Left colon (tissue), 2 donors: Measurements from ENCODE around the gene ZP1. TPM values are rescaled to one million over a fixed set of nuclear protein-coding genes. Genes with fewer than 3 reads are reported as not detected.
"Not testable (repeated sequence)": the region's sequence is repeated elsewhere in the genome, so short reads cannot be mapped to it uniquely, and the experiment has no call there.

ENCODE experiments used
- ATAC-seq: fragments of 200-7000 bp; cut with Tn5 transposase; one replicate; pipeline ENCODE4 v1.9.1; 2020; ENCODE audit warnings: mild to moderate bottlenecking, moderate library complexity
- DNase-seq, 2 donors: peaks; one replicate each; pipeline ENCODE4 v3.0.0-alpha.2; 2020
- intact Hi-C, 2 donors: fragments of 100-400 bp; cut with DNase I in 1 of 2; cut with micrococcal nuclease in 1 of 2; formaldehyde crosslinking; loops; one replicate each; pipeline versions ENCODE4 v1.11.2 to v1.14.0; 2022; cut with DNase I, micrococcal nuclease
- long read RNA-seq: library from polyadenylated mRNA; unstranded; transcript quantifications from one replicate; pipeline ENCODE4 v2.0.0, GENCODE V29; 2021
- total RNA-seq, 2 donors: library from RNA; stranded (reverse); fragmentation: NEBNext Ultra II Directional; extraction: Animal tissue kit (Norgen Biotek cat#: 25700); gene quantifications; one replicate each; pipeline ENCODE4 v1.2.1, GENCODE V29; 2021
- donor health status: DM: no; HTN: no; CAD: no.
- donor health status: DM: yes; HTN: yes; CAD: no.

ZP1 gene
- total RNA-seq: under 1 TPM in 1 of 2 donors, not detected in 1; 0.17 TPM
- long read RNA-seq: 0 reads

GRCh38 chr11:60866911-60867870, at the start of gene ZP1:
Gene ZP1, plus strand, starts transcription at chr11:60867542. Its CDS starts 20 bp downstream, at chr11:60867562.
- intact Hi-C loops: no loop called here
- ATAC-seq: no peak
- DNase-seq: peak in 1 of 2 donors; percentile 3

GRCh38 chr11:60818057-60818456, 49.3 kb upstream of the ZP1 start:
- no peak for DNase-seq
- intact Hi-C loops: no loop called here
- no peak for ATAC-seq

DNA sequence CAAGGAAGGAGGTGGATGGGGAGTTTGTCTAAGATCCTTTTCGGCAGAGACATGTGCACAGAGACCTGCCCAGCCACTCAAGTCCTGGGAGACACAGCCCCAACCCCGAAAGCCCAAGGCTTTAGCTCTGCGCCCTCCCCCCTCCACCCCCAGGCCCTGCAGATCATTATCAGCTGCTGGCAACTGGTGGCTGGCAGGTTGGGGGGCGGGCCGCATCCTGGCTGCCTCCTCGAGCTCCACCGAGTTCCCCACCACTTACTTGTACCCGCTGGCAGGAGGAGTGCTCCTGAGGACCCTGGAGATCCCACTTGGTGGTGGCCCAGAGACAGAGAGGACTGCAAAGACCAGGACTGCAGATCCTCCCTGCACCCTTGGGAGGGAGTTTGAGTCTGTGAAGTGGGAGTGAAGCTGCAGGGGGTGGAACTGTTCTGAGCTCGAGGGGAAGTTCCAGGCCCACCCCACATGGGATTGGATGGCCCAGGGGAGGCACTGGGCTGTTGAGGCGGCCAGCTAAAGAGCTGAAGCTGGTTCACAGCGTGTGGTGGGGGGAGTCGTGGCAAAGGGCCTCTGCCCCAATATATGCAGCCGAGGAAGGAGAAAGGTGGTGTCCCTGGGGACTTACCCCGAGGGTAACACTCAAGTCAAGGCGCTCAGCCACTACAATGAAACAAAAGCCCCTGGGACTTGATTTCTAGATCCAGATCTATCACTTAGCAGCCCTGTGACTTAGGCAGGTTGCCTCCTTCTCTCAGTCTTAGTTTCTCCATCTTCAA, 45.3 kb upstream of the ZP1 start:
- ATAC-seq (no peak), DNase-seq (no peak)
- intact Hi-C loops: no loop called here

DNA sequence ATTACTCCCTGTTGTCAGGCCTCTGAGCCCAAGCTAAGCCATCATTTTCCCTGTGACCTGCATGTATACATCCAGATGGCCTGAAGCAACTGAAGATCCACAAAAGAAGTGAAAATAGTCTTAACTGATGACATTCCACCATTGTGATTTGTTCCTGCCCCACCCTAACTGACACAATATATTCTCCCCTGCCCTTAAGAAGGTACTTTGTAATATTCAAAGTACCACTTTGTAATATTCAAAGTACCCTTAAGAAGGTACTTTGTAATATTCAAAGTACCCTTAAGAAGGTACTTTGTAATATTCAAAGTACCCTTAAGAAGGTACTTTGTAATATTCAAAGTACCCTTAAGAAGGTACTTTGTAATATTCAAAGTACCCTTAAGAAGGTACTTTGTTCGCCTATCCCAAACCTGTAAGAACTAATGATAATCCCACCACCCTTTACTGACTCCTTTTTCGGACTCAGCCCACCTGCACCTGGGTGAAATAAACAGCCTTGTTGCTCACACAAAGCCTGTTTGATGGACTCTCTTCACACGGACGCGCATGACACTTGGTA, 43.5 kb upstream of the ZP1 start:
- DNase-seq, intact Hi-C loops, ATAC-seq: not testable (repeated sequence)

DNA sequence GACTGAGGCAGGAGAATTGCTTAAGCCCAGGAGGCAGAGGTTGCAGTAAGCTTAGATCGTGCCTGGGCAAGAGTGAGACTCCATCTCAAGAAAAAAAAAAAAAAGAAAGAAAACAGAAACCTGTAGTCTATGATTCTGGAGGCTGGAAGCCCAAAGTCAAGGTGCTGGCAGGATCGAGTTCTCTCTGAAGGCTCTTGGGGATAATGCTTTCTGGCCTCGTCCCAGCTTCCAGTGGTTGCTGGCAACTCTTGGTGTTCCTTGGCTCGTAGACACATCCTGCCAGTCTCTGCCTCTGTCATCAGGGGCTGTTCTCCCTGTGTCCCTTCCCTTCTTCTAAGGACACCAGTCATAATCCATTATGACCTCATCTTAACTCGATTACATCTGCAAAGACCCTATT, 42.2 kb upstream of the ZP1 start:
- ATAC-seq (no peak), DNase-seq (no peak)
- intact Hi-C loops: no loop called here

GRCh38 chr11:60825790-60826189, 41.6 kb upstream of the ZP1 start:
- no peak for DNase-seq
- intact Hi-C loops: no loop called here
- no peak for ATAC-seq

- DNase-seq (no peak), ATAC-seq (peak; percentile 67)
- intact Hi-C loops: loop anchor here (5.0 kb wide), 2 partner anchors 57 to 67 kb away; no protein-coding TSS in a partner anchor
These were observed 36.7 kb upstream of the ZP1 start for GRCh38 chr11:60830478-60831142.

DNA sequence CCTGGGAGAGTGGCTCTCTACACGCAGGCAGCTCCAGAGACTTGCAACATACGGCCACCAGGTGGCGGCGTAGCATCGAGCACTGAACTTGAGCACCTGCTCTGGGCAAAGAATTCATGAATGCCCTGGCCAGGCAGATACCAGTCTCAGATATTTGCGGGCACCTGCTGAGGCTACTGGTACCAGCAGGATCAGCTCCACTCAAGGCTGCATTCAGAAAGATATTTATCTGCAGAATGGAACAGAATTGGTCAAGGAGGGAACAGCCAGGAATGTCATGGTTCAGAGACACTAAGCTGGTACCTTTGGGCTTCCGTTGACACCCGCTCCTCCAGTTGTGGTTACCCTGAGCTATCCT, 36.2 kb upstream of the ZP1 start:
- ATAC-seq (peak; percentile 91), DNase-seq (peak; percentile 65 to 91)
- intact Hi-C loops: loop anchor here (5.0 kb wide), 2 partner anchors 56 to 66 kb away; no protein-coding TSS in a partner anchor

DNA sequence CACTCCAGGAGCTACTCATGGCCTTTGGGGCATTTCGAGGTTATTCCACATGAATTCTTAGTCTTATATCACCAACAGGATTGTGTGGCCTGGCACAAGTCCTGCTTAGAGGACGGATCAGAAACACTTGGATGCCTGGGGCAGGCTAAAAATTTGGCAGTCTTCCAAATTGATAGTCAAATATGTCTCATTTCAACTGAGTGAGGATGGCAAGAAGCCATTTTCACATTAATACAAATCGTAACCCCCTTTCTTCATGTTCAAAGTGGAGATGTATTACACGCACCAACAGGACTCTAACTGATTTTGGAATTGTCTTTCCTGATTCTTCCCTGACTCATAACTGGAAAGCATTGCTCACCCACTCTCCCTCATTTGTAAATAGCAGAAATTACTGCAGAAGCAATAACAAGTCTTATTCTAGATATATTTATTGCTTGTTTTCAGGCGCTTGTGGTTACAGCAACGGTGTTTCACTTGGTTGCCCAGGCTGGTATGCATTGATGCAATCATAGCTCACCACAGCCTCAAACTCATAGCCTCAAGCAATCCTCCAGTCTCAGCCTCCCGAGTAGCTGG, 35.8 kb upstream of the ZP1 start:
- DNase-seq (no peak), ATAC-seq (no peak)
- intact Hi-C loops: loop anchor here (5.0 kb wide), 2 partner anchors 56 to 66 kb away; no protein-coding TSS in a partner anchor

DNA sequence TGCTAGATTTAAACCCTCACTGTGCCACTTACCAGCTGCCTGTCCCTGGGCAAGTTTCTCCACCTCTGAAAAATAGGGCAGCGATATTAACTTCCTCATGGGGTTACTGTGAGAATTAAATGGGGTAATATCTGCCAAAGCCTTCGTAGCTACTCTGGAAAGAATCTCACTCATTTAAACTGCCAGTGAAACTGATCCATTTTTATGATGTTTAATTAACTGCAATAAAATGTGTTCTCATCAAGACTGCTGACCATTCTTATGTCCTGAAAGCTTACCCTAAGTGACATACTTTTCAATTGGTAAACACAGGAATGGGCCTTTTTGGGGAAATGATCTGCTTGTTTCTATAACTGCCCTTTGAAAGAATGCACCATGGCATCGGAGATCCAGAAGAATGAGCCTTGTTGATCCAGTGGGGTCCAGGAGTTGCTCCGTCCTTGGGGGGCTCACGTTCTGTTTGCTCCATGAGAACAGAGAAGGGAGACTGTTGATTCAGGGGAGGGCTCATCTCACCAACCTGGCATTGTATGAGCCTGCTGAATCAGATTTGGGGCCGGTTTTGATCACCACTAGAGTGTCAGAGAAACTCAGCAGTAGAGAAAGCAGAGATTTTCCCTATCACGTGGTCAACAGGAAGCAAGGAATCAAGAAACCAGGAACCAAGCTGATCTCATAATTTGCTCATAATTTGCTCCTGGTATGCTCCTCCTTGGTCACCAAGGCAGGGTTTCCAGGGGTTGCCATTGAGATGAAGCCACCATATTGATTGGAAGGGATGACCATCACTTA, 32.4 kb upstream of the ZP1 start:
- intact Hi-C loops: loop anchor here (5.0 kb wide), 2 partner anchors 52 to 62 kb away; no protein-coding TSS in a partner anchor
- ATAC-seq (peak; percentile 54), DNase-seq (no peak)

DNA sequence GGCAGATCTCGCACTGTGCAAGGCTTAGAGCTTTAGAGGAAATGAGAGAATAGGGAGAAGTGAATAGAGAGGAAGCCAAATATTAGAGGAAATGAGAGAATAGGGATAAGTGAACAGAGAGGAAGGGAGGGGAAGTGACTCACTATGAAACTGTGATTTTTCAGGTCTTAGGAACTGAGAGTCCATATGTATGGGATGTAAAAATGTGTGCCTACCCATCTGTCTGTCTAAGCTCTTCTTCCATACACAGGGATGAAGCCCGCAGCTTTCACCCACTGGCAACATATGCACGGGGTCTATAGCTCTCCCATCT, 31.9 kb upstream of the ZP1 start:
- ATAC-seq: no peak
- no peak for DNase-seq
- intact Hi-C loops: no loop called here

- intact Hi-C loops: no loop called here
- no peak for DNase-seq
- no peak for ATAC-seq
These were observed 30.4 kb upstream of the ZP1 start for GRCh38 chr11:60836866-60837515.

GRCh38 chr11:60838132-60838531, 29.2 kb upstream of the ZP1 start:
- DNase-seq (no peak), ATAC-seq (no peak)
- intact Hi-C loops: no loop called here

DNA sequence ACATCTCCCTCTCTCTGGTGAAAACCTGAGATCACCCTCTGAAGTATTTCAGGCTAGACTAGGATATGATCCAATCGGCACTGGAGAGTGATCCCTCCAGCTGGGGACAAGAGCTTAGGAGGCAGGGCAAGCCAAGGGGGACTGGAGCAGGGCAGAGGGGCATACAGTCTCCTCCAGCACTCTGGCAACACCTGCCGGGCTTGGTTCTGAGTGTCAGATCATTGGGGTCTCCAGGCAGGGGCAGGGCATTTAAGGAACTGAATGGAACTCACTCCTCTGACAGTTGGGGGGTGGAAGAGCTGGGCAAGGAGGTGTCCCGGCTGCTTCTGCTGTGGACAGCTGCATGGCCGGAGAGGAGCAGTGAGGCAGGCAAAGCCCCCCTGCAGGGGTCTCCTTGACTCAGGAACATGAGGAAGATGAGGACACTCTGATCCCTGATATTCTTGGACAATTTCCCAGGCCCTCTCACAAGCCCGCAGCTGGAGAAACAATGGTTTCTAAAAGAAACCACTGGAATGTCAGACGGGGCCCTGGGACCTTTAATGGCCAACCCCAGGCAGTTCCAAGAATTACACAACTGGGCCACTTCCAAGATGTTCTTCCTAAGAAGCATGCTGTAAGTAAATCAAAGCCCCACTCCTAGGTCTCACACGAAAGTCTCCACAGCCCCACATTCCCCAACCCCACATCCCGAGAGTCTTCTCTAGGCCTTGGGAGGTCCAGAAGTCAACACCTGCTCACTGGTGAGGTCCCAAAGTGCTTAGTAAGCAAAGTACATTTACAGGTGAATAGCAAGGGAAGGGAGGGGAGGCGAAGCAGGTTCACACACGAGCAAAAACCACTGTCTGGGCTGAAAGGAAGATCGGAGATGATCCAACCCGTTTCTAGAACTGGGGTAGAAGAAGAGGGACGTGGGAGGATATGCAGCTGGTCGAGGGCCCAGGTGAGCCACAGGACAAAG, 26.6 kb upstream of the ZP1 start:
- ATAC-seq (no peak), DNase-seq (no peak)
- intact Hi-C loops: no loop called here

DNA sequence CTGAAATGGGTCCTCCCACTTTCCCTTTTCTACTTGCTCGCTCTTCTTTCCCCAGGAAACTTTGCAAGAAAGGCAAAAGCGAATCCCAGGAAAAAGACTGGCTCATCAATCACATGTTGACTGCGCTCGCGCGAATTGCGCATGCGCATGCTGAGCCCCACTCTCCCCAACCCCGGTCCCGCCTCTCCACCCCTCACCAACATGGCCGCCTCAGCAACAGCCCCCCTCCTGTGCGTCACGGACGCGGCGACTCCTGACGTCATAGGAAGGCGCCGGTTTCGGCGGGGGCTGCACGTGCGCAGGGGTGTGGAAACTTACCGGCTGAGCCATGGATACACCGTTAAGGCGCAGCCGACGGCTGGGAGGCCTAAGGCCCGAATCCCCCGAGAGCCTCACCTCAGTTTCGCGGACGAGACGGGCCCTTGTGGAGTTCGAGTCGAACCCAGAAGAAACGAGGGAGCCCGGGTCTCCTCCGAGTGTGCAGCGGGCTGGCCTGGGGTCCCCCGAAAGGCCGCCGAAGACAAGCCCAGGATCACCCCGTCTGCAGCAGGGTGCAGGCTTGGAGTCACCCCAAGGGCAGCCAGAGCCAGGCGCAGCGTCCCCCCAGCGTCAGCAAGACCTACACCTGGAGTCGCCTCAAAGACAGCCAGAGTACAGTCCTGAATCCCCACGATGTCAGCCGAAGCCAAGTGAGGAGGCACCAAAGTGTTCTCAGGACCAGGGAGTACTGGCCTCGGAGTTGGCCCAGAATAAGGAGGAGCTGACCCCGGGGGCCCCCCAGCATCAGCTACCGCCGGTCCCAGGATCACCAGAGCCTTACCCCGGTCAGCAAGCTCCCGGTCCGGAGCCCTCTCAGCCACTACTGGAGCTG, 25.3 kb upstream of the ZP1 start, which contains the start of gene CCDC86:
Gene CCDC86 (plus strand): TSS at position 317 of the 871 bp plus-strand sequence. CDS start 12 bp downstream, at position 329.
- DNase-seq: peak; percentile 94 to 97
- ATAC-seq: peak; percentile 97
- intact Hi-C loops: no loop called here
